AG04449 (cell line): ENCODE results near the gene SRGAP1.
A peak's percentile ranks its signal among the peaks of the same experiment; 100 is the strongest.

Source experiments
- CTCF ChIA-PET: fragments of 350-600 bp; formaldehyde crosslinking; extraction: SDS; loops from one replicate; lab custom pipeline; 2021; ENCODE audit warnings: antibody characterized with exemption; lab: Yijun Ruan, JAX
- POLR2A ChIA-PET: fragments of 400-600, 350-600 bp; formaldehyde crosslinking; extraction: SDS; loops from one replicate; lab custom pipeline; 2020; ENCODE audit warnings: antibody characterized with exemption, inconsistent platforms; lab: Yijun Ruan, JAX
- DNase-seq: peaks from one replicate; pipeline ENCODE4 v3.0.0-alpha.2; 2010; ENCODE audit warnings: low read depth, low spot score
- H3K4me3 ChIP-seq: 2 replicates; pipeline ENCODE4 v1.5.1; 2011; ENCODE audit warnings: low read depth, mild to moderate bottlenecking, control low read depth, low read length
- TF ChIP-seq, protein P1 (sequence below): IDR thresholded peaks from one replicate; pipeline ENCODE4 v1.5.1; 2011; ENCODE audit warnings: mild to moderate bottlenecking, moderate library complexity, low read length, control low read depth, inconsistent platforms; ENCODE audit not compliant: insufficient read depth; ENCODE audit errors: missing control alignments

The SRGAP1 gene

DNA sequence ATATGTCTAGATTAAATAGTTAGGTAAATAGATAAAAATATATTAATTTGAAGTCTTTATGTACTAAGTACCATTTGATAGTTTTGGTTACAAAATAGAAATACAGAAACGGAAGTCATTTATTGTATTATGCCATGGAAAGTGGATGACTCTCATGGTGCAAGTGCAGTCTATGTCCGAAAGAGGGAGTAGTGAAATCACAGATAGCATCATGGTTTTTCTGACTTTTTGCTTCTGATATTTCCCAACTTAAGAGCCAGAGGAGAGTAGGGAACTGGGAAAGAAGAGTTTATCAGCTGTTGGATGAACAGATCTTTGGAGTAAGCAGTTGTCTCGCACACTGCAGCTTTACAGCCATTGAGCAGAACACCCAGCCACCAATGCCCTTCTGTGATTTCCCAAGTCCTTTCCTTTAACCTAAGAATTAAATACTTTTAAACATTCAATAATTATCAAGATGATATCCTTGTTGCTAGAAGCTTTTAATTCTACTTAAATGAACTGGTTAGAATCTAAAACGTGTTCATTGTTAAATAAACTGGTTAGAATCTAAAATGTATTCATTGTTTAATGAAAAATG is 18.4 kb upstream of the SRGAP1 start:
- CTCF ChIA-PET: interaction anchor here (0.6 to 7.0 kb wide), 27 partner anchors 10 to 592 kb away, joined by 3 to 92 read pairs (median 4); partner anchors contain the start of genes C12orf56 and SRGAP1
- POLR2A ChIA-PET: no interaction called here
- no peak overlapping the region for H3K4me3 ChIP-seq
- TF ChIP-seq, protein P1, sequence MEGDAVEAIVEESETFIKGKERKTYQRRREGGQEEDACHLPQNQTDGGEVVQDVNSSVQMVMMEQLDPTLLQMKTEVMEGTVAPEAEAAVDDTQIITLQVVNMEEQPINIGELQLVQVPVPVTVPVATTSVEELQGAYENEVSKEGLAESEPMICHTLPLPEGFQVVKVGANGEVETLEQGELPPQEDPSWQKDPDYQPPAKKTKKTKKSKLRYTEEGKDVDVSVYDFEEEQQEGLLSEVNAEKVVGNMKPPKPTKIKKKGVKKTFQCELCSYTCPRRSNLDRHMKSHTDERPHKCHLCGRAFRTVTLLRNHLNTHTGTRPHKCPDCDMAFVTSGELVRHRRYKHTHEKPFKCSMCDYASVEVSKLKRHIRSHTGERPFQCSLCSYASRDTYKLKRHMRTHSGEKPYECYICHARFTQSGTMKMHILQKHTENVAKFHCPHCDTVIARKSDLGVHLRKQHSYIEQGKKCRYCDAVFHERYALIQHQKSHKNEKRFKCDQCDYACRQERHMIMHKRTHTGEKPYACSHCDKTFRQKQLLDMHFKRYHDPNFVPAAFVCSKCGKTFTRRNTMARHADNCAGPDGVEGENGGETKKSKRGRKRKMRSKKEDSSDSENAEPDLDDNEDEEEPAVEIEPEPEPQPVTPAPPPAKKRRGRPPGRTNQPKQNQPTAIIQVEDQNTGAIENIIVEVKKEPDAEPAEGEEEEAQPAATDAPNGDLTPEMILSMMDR: peak; percentile 71
- DNase-seq: no peak

DNA sequence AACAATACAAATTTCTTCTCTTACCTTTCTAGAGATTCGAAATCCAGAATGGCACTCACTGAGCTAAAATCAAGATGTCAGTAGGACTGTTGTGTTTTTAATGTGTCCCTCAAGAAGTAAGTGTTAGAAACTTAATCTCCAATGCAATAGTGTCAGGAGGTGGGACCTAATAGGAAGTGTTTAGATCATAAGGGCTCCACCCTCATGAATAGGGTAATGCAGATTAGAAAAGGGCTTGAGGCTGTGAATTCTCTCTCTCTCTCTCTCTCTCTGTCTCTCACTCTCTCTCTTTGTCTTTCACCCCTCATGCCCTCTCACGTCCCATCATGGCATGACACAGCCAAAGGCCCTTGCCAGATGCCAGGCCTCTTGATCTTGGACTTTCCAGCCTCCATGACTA is 15.6 kb upstream of the SRGAP1 start:
- no peak for DNase-seq
- TF ChIP-seq, protein P1: no peak
- ChIA-PET CTCF (interaction anchor here (1.5 to 7.0 kb wide), 3 partner anchors 8 to 428 kb away, joined by 5 to 92 read pairs (median 18); no protein-coding TSS in a partner anchor), POLR2A (no interaction called here)
- no peak overlapping the region for H3K4me3 ChIP-seq

DNA sequence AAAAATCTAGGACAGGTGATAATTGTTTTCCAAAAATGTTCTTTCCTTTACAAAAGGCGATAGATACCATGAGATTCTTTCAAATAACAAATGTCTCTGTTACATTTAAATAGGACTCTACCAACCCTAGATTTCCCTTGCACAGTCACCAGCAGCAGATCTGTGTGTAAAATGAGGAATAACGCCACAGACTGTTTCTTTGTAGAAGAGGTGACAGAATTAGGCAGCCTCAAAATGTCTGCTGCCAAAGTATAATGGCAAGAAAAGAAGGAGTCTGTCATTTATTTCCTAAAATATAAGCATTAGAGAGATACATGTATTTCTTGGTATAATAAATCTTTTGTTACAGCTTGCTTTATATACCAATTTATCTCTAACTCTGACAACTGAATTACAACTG is 8.5 kb upstream of the SRGAP1 start:
- TF ChIP-seq, protein P1: no peak
- no peak overlapping the region for H3K4me3 ChIP-seq
- DNase-seq: no peak
- POLR2A ChIA-PET: no interaction called here
- CTCF ChIA-PET: interaction anchor here (0.8 to 10.7 kb wide), 9 partner anchors 8 to 445 kb away, joined by 3 to 187 read pairs (median 6); partner anchors contain the start of gene SRGAP1

DNA sequence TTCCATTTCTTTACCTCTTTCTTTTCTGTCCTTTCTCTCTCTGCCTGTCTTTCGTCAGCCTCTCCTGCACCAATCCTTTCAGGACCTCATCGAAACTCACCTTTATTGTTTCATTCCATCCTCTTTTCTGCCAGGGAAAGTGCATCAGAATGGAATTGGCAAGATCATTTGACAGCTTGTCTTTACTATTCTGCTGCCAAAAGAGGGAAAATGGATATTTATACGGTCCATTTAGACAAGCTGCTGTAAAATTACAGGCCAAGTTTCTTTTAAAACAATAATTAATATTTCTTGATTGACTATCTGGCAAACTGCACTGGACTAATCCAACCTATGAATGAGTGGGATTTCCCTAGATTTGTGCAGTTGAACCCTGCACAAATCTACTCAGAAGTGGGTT is 7.6 kb upstream of the SRGAP1 start:
- ChIA-PET POLR2A (no interaction called here), CTCF (interaction anchor here (0.8 to 10.7 kb wide), 12 partner anchors 8 to 556 kb away, joined by 3 to 187 read pairs (median 4); partner anchors contain the start of genes C12orf56 and SRGAP1)
- TF ChIP-seq, protein P1: no peak
- DNase-seq: no peak
- no peak overlapping the region for H3K4me3 ChIP-seq

DNA sequence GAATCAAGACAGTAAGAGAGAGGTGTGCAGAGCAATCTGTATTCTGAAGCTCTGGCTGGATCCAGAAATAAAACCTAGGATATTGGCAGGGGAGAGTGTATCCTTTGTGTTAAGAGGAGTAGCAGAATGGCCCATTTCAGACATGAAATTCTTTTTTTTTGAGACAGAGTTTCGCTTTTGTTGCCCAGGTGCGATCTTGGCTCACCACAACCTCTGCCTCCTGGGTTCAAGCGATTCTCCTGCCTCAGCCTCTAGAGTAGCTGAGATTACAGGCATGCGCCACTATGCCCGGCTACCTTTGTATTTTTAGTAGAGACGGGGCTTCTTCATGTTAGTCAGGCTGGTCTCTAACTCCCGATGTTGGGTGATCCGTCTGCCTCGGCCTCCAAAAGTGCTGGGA is 6.1 kb upstream of the SRGAP1 start:
- no peak for DNase-seq
- ChIA-PET POLR2A (no interaction called here), CTCF (interaction anchor here (1.0 to 10.7 kb wide), 12 partner anchors 8 to 552 kb away, joined by 3 to 187 read pairs (median 6); partner anchors contain the start of gene C12orf56)
- H3K4me3 ChIP-seq: no peak overlapping the region
- TF ChIP-seq, protein P1: no peak

DNA sequence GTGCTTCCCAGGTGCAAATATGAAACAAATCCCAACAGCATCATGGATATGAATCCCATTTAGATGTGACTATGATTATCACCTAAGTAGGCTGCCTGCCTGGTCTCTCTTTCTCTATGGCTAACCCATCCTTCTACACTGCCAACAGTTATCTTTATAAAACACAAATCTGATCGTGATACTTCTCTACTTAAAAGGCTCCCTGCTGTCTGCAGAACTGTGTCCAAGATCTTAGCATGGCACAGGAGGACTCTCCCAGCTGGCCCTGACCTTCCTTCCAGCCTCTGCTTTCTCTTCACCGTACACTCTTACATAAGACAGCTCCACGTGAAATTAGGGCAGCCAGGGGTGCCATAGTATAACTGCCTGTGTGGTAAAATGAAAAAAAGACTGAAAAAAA is 3.5 kb upstream of the SRGAP1 start:
- TF ChIP-seq, protein P1: no peak
- no peak for DNase-seq
- ChIA-PET POLR2A (no interaction called here), CTCF (interaction anchor here (0.7 to 10.7 kb wide), 7 partner anchors 15 to 550 kb away, joined by 3 to 187 read pairs (median 4); partner anchors contain the start of gene C12orf56)
- no peak overlapping the region for H3K4me3 ChIP-seq
